Right lobe of liver (tissue), 4 donors: ENCODE measurements around the gene SNX9.
"Not testable (repeated sequence)": the region's sequence is repeated elsewhere in the genome, so short reads cannot be mapped to it uniquely, and the experiment has no call there.

Experiments
- CTCF ChIP-seq, 4 donors: fragments of 200-600 bp in 3 of 4; fragments of 450-650 bp in 1 of 4; IDR thresholded peaks; one replicate each; pipeline versions ENCODE4 v1.5.1 to v1.8.0; 2016 to 2022; ENCODE audit warnings: antibody characterized with exemption in 4 of 4, mild to moderate bottlenecking in 2 of 4
- POLR2A ChIP-seq: fragments of 450-650 bp; IDR thresholded peaks from one replicate; pipeline ENCODE4 v1.6.1; 2017; ENCODE audit warnings: antibody characterized with exemption, mild to moderate bottlenecking
- donor health status: DM: no; HTN: no; CAD: no.
- donor health status: DM: no; HTN: no; CAD: no.
- donor health status: DM: no; HTN: yes; CAD: no.

- TF ChIP-seq POLR2A; CTCF (IDR thresholded peaks at IDR 0.05): not testable (repeated sequence)
These were observed 32.8 kb downstream of the SNX9 start for GRCh38 chr6:157855804-157856203.
